GM12878 (cell line): ENCODE measurements around the gene ZNF148. TPM values are rescaled to one million over a fixed set of nuclear protein-coding genes. Genes with fewer than 3 reads are reported as not detected.

Experiments used
- ATAC-seq: fragments of 200-7000 bp; cut with Tn5 transposase; 3 replicates; pipeline ENCODE4 v1.9.1; 2020; ENCODE audit warnings: mild to moderate bottlenecking, moderate library complexity
- BruUV-seq: library from RNA; stranded (reverse); fragments of 400-500 nt; replicated peaks from 2 replicates; lab custom pipeline; 2021; lab: Mats Ljungman, UMichigan
- CTCF ChIA-PET: fragments of 300-600 bp; sonication (Branson Sonifier 250); formaldehyde crosslinking; extraction: SDS; loops from one replicate; lab custom pipeline; 2021; ENCODE audit warnings: inconsistent platforms; lab: Yijun Ruan, JAX
- POLR2A ChIA-PET: fragments of 350-600 bp; formaldehyde crosslinking; extraction: SDS; loops from one replicate; lab custom pipeline; 2021; ENCODE audit warnings: inconsistent platforms; lab: Charles Lee
- RAD21 ChIA-PET: fragments of 300-600 bp; sonication (Branson Sonifier 250); formaldehyde crosslinking; loops from one replicate; lab custom pipeline; 2023; ENCODE audit warnings: antibody characterized with exemption; ENCODE audit not compliant: unreplicated experiment; lab: Charles Lee
- SMC1A ChIA-PET: fragments of 300-600 bp; sonication (Branson Sonifier 250); formaldehyde crosslinking; loops from one replicate; lab custom pipeline; 2023; ENCODE audit not compliant: unreplicated experiment, uncharacterized antibody; lab: Charles Lee
- DNase-seq: peaks from one replicate; pipeline ENCODE4 v3.0.0-alpha.2; 2011; ENCODE audit warnings: low read depth, low spot score
- FAIRE-seq: peaks from 3 replicates; lab custom pipeline; 2011; peaks lifted over from hg19 to GRCh38; lab: Jason Lieb, UNC
- H2AFZ ChIP-seq: 2 replicates; pipeline ENCODE4 v1.6.0; 2011; ENCODE audit warnings: low read depth, low read length, control low read depth; ENCODE audit not compliant: control insufficient read depth
- H3K27ac ChIP-seq: 2 replicates; pipeline ENCODE4 v1.5.1; 2011; ENCODE audit warnings: control low read depth; ENCODE audit not compliant: control insufficient read depth, insufficient read depth
- H3K27me3 ChIP-seq, 2 experiments: replicated peaks in 1 of 2; 2 replicates each; pipeline versions ENCODE4 v1.6.0 to v1.6.1; 2011; ENCODE audit warnings: low read length in 1 of 2; ENCODE audit not compliant: control insufficient read depth in 2 of 2, insufficient read depth in 2 of 2
- H3K36me3 ChIP-seq, 2 experiments: 2 replicates each; pipeline ENCODE4 v1.5.1; 2011; ENCODE audit warnings: low read length in 1 of 2; ENCODE audit not compliant: control insufficient read depth in 2 of 2, insufficient read depth in 2 of 2
- H3K4me1 ChIP-seq: 2 replicates; pipeline ENCODE4 v1.6.1; 2011; ENCODE audit warnings: mild to moderate bottlenecking, low read length, moderate library complexity, mixed read lengths; ENCODE audit not compliant: control insufficient read depth, insufficient read depth
- H3K4me2 ChIP-seq: 2 replicates; pipeline ENCODE4 v1.6.0; 2011; ENCODE audit warnings: control low read depth; ENCODE audit not compliant: control insufficient read depth, insufficient read depth
- H3K4me3 ChIP-seq: fragments of 200-600 bp; sonication (generic); 2 replicates; pipeline ENCODE4 v1.5.1; 2016
- H3K79me2 ChIP-seq: 2 replicates; pipeline ENCODE4 v1.6.0; 2011; ENCODE audit warnings: low read length; ENCODE audit not compliant: control insufficient read depth, insufficient read depth
- H3K9ac ChIP-seq: 2 replicates; pipeline ENCODE4 v1.8.0; 2011; ENCODE audit warnings: low read length, control low read depth, mixed read lengths; ENCODE audit not compliant: control insufficient read depth, insufficient read depth
- H3K9me3 ChIP-seq: replicated peaks from 3 replicates; pipeline ENCODE4 v1.5.1; 2011; ENCODE audit warnings: mild to moderate bottlenecking, low read length; ENCODE audit not compliant: control insufficient read depth, insufficient read depth
- H4K20me1 ChIP-seq: 2 replicates; pipeline ENCODE4 v1.6.0; 2011; ENCODE audit not compliant: control insufficient read depth, insufficient read depth
- ATF2 ChIP-seq: IDR thresholded peaks from 2 replicates; pipeline ENCODE4 v1.6.1; 2012; ENCODE audit warnings: low read length, inconsistent platforms
- PAX5 ChIP-seq: IDR thresholded peaks from 2 replicates; pipeline ENCODE4 v1.6.1; 2011; ENCODE audit warnings: low read depth, low read length, borderline replicate concordance
- SIN3A ChIP-seq: IDR thresholded peaks from 2 replicates; pipeline ENCODE4 v1.6.1; 2012; ENCODE audit warnings: low read depth, low read length, improper control_type of control experiment
- WGBS: methylation state at CpG from one replicate; pipeline ENCODE4 v1.1.6; 2016; ENCODE audit warnings: low lambda C conversion rate; ENCODE audit not compliant: insufficient replicate concordance, insufficient coverage; ENCODE audit errors: missing lambda C conversion rate; 5-methylcytosine and 5-hydroxymethylcytosine counted together
- in situ Hi-C: fragments of 300-500 bp; cut with MboI; formaldehyde crosslinking; loops from 9 replicates; pipeline ENCODE4 v1.14.3; 2018; ENCODE audit warnings: mixed read lengths
- intact Hi-C: fragments of 100-400 bp; cut with micrococcal nuclease; formaldehyde crosslinking; loops from one replicate; pipeline ENCODE4 v1.14.2; 2022; ENCODE audit not compliant: unreplicated experiment
- polyA plus RNA-seq, 11 experiments: library from polyadenylated mRNA; depleted of rRNA in 4 of 11; unstranded in 6 of 11; stranded (reverse) in 5 of 11; fragments of >200 nt; fragmentation: Nextera tagmentation in 4 of 11; fragmentation: Illumina TruSeq in 1 of 11; extraction: Ambion mirVana in 4 of 11; extraction: Trizol in 1 of 11; gene quantifications; 1 replicate in 1 of 11; 2 replicates in 10 of 11; pipeline versions ENCODE4 v1.2.1 to v1.2.3, GENCODE V29; 2011 to 2016; ENCODE audit warnings: inconsistent platforms in 2 of 11, missing spikeins in 2 of 11, low read depth in 1 of 11
- total RNA-seq, 4 experiments: library from RNA; depleted of rRNA in 3 of 4; stranded (reverse); fragments of >200 nt in 3 of 4; fragmentation: Illumina TruSeq in 1 of 4; extraction: Trizol in 1 of 4; gene quantifications; 2 replicates each; pipeline versions ENCODE4 v1.2.1 to v1.2.3, GENCODE V29; 2013 to 2021
- TF ChIP-seq, protein P1 (sequence below): fragments of 450-650 bp; IDR thresholded peaks from 2 replicates; pipeline ENCODE4 v1.6.1; 2017; ENCODE audit warnings: antibody characterized with exemption, mild to moderate bottlenecking, moderate library complexity

ZNF148 gene
- total and polyA plus RNA-seq, 10 of the 15 experiments (the other 5 are each of a cell fraction or from before 2014, with no cell fraction given) = 8.6 to 40.4 (median 26.7) TPM

- no peak for ATAC-seq
- ChIA-PET CTCF (no interaction called here), POLR2A (interaction anchor here (0.6 kb wide), 1 partner anchor 12 kb away, joined by 4 read pairs; no protein-coding TSS in a partner anchor), RAD21 (interaction anchor here (0.6 to 1.8 kb wide), 3 partner anchors 14 to 78 kb away, joined by 3 to 4 read pairs (median 3); no protein-coding TSS in a partner anchor), SMC1A (interaction anchor here (0.6 to 1.4 kb wide), 6 partner anchors 9 to 365 kb away, joined by 3 to 5 read pairs (median 3); no protein-coding TSS in a partner anchor)
- BruUV-seq = no TSS peak
- Histone ChIP-seq H3K4me2 (no peak overlapping the region), H3K9me3 (no peaks in the 10 kb centered on the region), H3K36me3 (no peaks in the 10 kb centered on the region), H4K20me1 (no peaks in the 10 kb centered on the region), H3K27me3 (peaks cover 0 to 7% of the 10 kb centered on the region in 2 experiments; a peak in 2 of 4 replicates), H3K4me3 (no peak overlapping the region), H2AFZ (no peak overlapping the region), H3K4me1 (peaks cover 6% of the 10 kb centered on the region), H3K27ac (no peak overlapping the region), H3K79me2 (no peaks in the 10 kb centered on the region), H3K9ac (no peak overlapping the region)
- intact Hi-C loops = no loop called here
- in situ Hi-C loops = no loop called here
- WGBS = 83% methylated on average over 7 of the region's 7 CpGs
- FAIRE-seq = no peak
- TF ChIP-seq, protein P1, sequence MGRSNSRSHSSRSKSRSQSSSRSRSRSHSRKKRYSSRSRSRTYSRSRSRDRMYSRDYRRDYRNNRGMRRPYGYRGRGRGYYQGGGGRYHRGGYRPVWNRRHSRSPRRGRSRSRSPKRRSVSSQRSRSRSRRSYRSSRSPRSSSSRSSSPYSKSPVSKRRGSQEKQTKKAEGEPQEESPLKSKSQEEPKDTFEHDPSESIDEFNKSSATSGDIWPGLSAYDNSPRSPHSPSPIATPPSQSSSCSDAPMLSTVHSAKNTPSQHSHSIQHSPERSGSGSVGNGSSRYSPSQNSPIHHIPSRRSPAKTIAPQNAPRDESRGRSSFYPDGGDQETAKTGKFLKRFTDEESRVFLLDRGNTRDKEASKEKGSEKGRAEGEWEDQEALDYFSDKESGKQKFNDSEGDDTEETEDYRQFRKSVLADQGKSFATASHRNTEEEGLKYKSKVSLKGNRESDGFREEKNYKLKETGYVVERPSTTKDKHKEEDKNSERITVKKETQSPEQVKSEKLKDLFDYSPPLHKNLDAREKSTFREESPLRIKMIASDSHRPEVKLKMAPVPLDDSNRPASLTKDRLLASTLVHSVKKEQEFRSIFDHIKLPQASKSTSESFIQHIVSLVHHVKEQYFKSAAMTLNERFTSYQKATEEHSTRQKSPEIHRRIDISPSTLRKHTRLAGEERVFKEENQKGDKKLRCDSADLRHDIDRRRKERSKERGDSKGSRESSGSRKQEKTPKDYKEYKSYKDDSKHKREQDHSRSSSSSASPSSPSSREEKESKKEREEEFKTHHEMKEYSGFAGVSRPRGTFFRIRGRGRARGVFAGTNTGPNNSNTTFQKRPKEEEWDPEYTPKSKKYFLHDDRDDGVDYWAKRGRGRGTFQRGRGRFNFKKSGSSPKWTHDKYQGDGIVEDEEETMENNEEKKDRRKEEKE = no peak
- TF ChIP-seq PAX5 (no peak), ATF2 (no peak), SIN3A (no peak)
- no peak for DNase-seq
These were observed 161.1 kb downstream of the ZNF148 start for GRCh38 chr3:125213946-125214542.
